Measurements from ENCODE around the gene DNLZ. TPM values are rescaled to one million over a fixed set of nuclear protein-coding genes. Genes with fewer than 3 reads are reported as not detected.

DNLZ gene
- total and polyA plus RNA-seq, 9 of the 15 experiments (the other 6 are each of a cell fraction or from before 2014, with no cell fraction given), result 0.17 to 44.6 (median 3.4) TPM

- TF ChIP-seq TSHZ1 (CRISPR knock-in tag; IDR thresholded peaks at IDR 0.05), result no peak
- TF ChIP-seq CREB1 (IDR thresholded peaks at IDR 0.05), result 0 out of 2 replicates have a peak, but pooled peaks have one; percentile 18
- TF ChIP-seq CREB1 (CRISPR knock-in tag; IDR thresholded peaks at IDR 0.05), result no peak
- no peak for TF ChIP-seq ZNF717 (CRISPR knock-in tag; IDR thresholded peaks at IDR 0.05)
- TF ChIP-seq ATF1 (CRISPR knock-in tag; IDR thresholded peaks at IDR 0.05), result no peak
- peak; percentile 42; the same call in 1 of the 2 replicates for TF ChIP-seq ATF1 (tag; IDR thresholded peaks at IDR 0.05)
- TF ChIP-seq CXXC5 (CRISPR knock-in tag; IDR thresholded peaks at IDR 0.05), result peak; percentile 29; the same call in 1 of the 2 replicates
- TF ChIP-seq ATF4 (CRISPR knock-in tag; IDR thresholded peaks at IDR 0.05), result no peak
- peak; percentile 49 for TF ChIP-seq SAP30 (IDR thresholded peaks at IDR 0.05; ENCODE audit: borderline replicate concordance, insufficient read depth, low read depth, low read length, poor library complexity, severe bottlenecking)
- TF ChIP-seq MAX (CRISPR knock-in tag; IDR thresholded peaks at IDR 0.05), result 0 out of 2 replicates have a peak, but pooled peaks have one; percentile 48
- peak; percentile 61; the same call in 1 of the 2 replicates for TF ChIP-seq KLF16 (IDR thresholded peaks at IDR 0.05)
- peak; percentile 58 to 72 for TF ChIP-seq RAD21 (CRISPR knock-in tag; conservative IDR thresholded peaks at IDR 0.05 in 1 of 2, IDR thresholded peaks at IDR 0.05 in 1 of 2)
- peak; percentile 56 for TF ChIP-seq ZFX (CRISPR knock-in tag; IDR thresholded peaks at IDR 0.05)
- TF ChIP-seq UBTF (IDR thresholded peaks at IDR 0.05; ENCODE audit: borderline replicate concordance in 1 of 2, low read depth in 2 of 2, low read length in 2 of 2), result peak in 1 of 2 experiments; percentile 55; a peak in 1 of 4 replicates
- no peak for TF ChIP-seq PRPF4 (IDR thresholded peaks at IDR 0.05; ENCODE audit: insufficient read depth, low read depth, low read length, poor library complexity, severe bottlenecking)
- peak; percentile 34; the same call in 1 of the 2 replicates for TF ChIP-seq NBN (IDR thresholded peaks at IDR 0.05; ENCODE audit: low read depth)
- TF ChIP-seq NONO (IDR thresholded peaks at IDR 0.05; ENCODE audit: low read depth in 2 of 2, low read length in 1 of 2), result 0 out of 4 replicates have a peak, but pooled peaks of 1 of the 2 experiments have one; percentile 56
Observed at GRCh38 chr9:136345281-136346156, 18.0 kb downstream of the DNLZ start (continued).

All from K562 (cell line).